Ramos (cell line): ENCODE results near the gene TRIM64C.
"Not testable (repeated sequence)": the region's sequence is repeated elsewhere in the genome, so short reads cannot be mapped to it uniquely, and the experiment has no call there.

Experiments used
- in situ Hi-C: fragments of 300-500 bp; cut with MboI; formaldehyde crosslinking; loops from one replicate; pipeline ENCODE4 v1.14.3; 2022; ENCODE audit warnings: low sequenced_read_pairs; ENCODE audit not compliant: unreplicated experiment

Gene TRIM64C, protein sequence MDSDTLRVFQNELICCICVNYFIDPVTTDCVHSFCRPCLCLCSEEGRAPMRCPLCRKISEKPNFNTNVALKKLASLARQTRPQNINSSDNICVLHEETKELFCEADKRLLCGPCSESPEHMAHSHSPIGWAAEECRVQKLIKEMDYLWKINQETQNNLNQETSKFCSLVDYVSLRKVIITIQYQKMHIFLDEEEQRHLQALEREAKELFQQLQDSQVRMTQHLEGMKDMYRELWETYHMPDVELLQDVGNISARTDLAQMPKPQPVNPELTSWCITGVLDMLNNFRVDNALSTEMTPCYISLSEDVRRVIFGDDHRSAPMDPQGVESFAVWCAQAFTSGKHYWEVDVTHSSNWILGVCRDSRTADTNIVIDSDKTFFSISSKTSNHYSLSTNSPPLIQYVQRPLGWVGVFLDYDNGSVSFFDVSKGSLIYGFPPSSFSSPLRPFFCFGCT

GRCh38 chr11:49059012-49059411 lies at the start of gene TRIM64C:
Gene TRIM64C, minus strand, starts transcription at chr11:49059112. Its CDS starts 0 bp downstream, at chr11:49059112.
- in situ Hi-C loops = not testable (repeated sequence)

GRCh38 chr11:49102356-49102755 lies 43.4 kb upstream of the TRIM64C start:
- in situ Hi-C loops = not testable (repeated sequence)

- in situ Hi-C loops = not testable (repeated sequence)
Measured at GRCh38 chr11:49069897-49070296, 11.0 kb upstream of the TRIM64C start.

- in situ Hi-C loops = not testable (repeated sequence)
Measured at GRCh38 chr11:49049821-49050220, 9.1 kb downstream of the TRIM64C start.

DNA sequence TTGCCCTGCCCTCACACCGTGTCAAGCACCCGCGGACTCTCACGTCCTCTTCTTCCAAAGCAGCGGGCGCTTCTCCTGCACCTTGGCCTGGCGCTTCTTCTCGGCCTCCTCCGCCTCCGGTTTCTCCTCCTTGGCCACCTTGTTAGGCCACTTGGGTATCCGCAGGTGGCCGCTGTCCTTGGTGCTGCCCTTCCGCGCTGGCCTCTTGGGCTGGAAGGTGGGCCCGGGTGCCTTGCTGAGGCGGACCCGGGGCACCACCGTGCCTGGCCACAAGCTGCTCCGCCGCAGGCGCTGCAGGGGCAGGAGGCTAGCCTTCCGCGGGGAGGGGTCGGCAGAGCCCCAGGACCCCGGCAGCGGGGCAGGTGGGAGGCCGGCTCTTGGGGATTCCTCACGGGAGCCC lies 10.7 kb downstream of the TRIM64C start:
- in situ Hi-C loops = not testable (repeated sequence)

- in situ Hi-C loops = not testable (repeated sequence)
Measured at GRCh38 chr11:49028523-49028922, 30.4 kb downstream of the TRIM64C start, which contains the start of gene TRIM49B. Gene TRIM49B, plus strand, starts transcription at chr11:49028823. Its CDS starts 2,777 bp downstream, at chr11:49031600.
